GM12878 (cell line): Measurements from ENCODE around the gene UBE3C. TPM values are rescaled to one million over a fixed set of nuclear protein-coding genes. Genes with fewer than 3 reads are reported as not detected.

Source experiments
- ASH2L ChIP-seq: fragments of 300-600, 200-600 bp; sonication (generic); IDR thresholded peaks from 2 replicates; pipeline ENCODE4 v1.6.1; 2017; ENCODE audit warnings: low read depth, mild to moderate bottlenecking, borderline replicate concordance
- ATF7 ChIP-seq: fragments of 450-650 bp; IDR thresholded peaks from 2 replicates; pipeline ENCODE4 v1.6.1; 2016; ENCODE audit warnings: low read depth, mild to moderate bottlenecking
- MEF2B ChIP-seq: fragments of 450-650 bp; IDR thresholded peaks from 2 replicates; pipeline ENCODE4 v1.6.1; 2018; ENCODE audit warnings: mild to moderate bottlenecking, moderate library complexity; ENCODE audit not compliant: partially characterized antibody, poor library complexity, severe bottlenecking
- MYC ChIP-seq: IDR thresholded peaks from 2 replicates; pipeline ENCODE4 v1.6.1; 2011; ENCODE audit warnings: mild to moderate bottlenecking, low read length, moderate library complexity, inconsistent platforms; ENCODE audit not compliant: insufficient read depth, insufficient replicate concordance, insufficient read length, severe bottlenecking
- SP1 ChIP-seq: IDR thresholded peaks from one replicate; pipeline ENCODE4 v1.6.1; 2011; ENCODE audit warnings: low read depth, low read length
- TCF7 ChIP-seq: IDR thresholded peaks from 2 replicates; pipeline ENCODE4 v1.6.1; 2014; ENCODE audit warnings: antibody characterized with exemption, borderline replicate concordance
- polyA plus RNA-seq, 11 experiments: library from polyadenylated mRNA; depleted of rRNA in 4 of 11; unstranded in 6 of 11; stranded (reverse) in 5 of 11; fragments of >200 nt; fragmentation: Nextera tagmentation in 4 of 11; fragmentation: Illumina TruSeq in 1 of 11; extraction: Ambion mirVana in 4 of 11; extraction: Trizol in 1 of 11; gene quantifications; 1 replicate in 1 of 11; 2 replicates in 10 of 11; pipeline versions ENCODE4 v1.2.1 to v1.2.3, GENCODE V29; 2011 to 2016; ENCODE audit warnings: inconsistent platforms in 2 of 11, missing spikeins in 2 of 11, low read depth in 1 of 11
- total RNA-seq, 4 experiments: library from RNA; depleted of rRNA in 3 of 4; stranded (reverse); fragments of >200 nt in 3 of 4; fragmentation: Illumina TruSeq in 1 of 4; extraction: Trizol in 1 of 4; gene quantifications; 2 replicates each; pipeline versions ENCODE4 v1.2.1 to v1.2.3, GENCODE V29; 2013 to 2021
- TF ChIP-seq, protein P1 (sequence below): fragments of 450-650 bp; IDR thresholded peaks from 2 replicates; pipeline ENCODE4 v1.6.1; 2016; ENCODE audit warnings: mild to moderate bottlenecking
- TF ChIP-seq, protein P2 (sequence below): fragments of 450-650 bp; IDR thresholded peaks from 2 replicates; pipeline ENCODE4 v1.6.1; 2017; ENCODE audit warnings: mild to moderate bottlenecking, moderate library complexity

UBE3C gene
- total and polyA plus RNA-seq, 10 of the 15 experiments (the other 5 are each of a cell fraction or from before 2014, with no cell fraction given), result 7.9 to 65.9 (median 45.2) TPM

DNA sequence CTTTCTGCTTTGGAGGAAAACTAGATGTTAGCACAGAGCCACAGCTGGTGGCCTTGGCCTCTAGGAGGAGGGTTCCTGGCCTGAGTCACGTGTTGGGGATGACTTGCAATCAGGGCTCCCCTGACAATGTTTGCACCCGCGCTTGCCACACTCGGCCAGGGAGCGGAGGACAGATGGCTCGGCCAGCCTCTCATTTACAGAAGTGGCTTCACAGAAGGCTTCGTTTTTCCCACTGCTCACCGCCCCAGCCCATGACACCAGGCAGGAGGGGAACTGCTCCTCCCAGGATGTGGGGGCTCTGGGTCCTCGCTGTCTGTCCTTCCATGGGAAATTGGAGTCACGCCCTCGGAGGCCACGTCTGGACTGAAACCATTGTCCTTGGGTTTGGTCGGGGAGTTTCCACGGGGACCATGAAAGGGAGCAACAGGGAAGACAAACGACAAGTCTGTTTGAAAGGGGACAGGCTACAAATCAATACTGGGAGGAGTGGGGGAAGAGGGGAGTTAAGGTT lies 49.6 kb upstream of the UBE3C start (continued):
- TF ChIP-seq, protein P1, sequence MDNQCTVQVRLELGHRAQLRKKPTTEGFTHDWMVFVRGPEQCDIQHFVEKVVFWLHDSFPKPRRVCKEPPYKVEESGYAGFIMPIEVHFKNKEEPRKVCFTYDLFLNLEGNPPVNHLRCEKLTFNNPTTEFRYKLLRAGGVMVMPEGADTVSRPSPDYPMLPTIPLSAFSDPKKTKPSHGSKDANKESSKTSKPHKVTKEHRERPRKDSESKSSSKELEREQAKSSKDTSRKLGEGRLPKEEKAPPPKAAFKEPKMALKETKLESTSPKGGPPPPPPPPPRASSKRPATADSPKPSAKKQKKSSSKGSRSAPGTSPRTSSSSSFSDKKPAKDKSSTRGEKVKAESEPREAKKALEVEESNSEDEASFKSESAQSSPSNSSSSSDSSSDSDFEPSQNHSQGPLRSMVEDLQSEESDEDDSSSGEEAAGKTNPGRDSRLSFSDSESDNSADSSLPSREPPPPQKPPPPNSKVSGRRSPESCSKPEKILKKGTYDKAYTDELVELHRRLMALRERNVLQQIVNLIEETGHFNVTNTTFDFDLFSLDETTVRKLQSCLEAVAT, result no peak
- no peak for TF ChIP-seq MEF2B
- TF ChIP-seq SP1, result no peak
- TF ChIP-seq ASH2L, result no peak
- TF ChIP-seq MYC, result no peak
- no peak for TF ChIP-seq ATF7
- TF ChIP-seq TCF7, result no peak
- TF ChIP-seq, protein P2, sequence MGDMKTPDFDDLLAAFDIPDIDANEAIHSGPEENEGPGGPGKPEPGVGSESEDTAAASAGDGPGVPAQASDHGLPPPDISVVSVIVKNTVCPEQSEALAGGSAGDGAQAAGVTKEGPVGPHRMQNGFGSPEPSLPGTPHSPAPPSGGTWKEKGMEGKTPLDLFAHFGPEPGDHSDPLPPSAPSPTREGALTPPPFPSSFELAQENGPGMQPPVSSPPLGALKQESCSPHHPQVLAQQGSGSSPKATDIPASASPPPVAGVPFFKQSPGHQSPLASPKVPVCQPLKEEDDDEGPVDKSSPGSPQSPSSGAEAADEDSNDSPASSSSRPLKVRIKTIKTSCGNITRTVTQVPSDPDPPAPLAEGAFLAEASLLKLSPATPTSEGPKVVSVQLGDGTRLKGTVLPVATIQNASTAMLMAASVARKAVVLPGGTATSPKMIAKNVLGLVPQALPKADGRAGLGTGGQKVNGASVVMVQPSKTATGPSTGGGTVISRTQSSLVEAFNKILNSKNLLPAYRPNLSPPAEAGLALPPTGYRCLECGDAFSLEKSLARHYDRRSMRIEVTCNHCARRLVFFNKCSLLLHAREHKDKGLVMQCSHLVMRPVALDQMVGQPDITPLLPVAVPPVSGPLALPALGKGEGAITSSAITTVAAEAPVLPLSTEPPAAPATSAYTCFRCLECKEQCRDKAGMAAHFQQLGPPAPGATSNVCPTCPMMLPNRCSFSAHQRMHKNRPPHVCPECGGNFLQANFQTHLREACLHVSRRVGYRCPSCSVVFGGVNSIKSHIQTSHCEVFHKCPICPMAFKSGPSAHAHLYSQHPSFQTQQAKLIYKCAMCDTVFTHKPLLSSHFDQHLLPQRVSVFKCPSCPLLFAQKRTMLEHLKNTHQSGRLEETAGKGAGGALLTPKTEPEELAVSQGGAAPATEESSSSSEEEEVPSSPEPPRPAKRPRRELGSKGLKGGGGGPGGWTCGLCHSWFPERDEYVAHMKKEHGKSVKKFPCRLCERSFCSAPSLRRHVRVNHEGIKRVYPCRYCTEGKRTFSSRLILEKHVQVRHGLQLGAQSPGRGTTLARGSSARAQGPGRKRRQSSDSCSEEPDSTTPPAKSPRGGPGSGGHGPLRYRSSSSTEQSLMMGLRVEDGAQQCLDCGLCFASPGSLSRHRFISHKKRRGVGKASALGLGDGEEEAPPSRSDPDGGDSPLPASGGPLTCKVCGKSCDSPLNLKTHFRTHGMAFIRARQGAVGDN, result no peak
